Stimulated activated CD8-positive, alpha-beta memory T cell treated with anti-CD3 and anti-CD28 coated beads, Interleukin-4, amount 100 ng/mL, for 1 hour (primary cell): ENCODE results near the gene ABO.
"Not testable (repeated sequence)": the region's sequence is repeated elsewhere in the genome, so short reads cannot be mapped to it uniquely, and the experiment has no call there.

ENCODE experiments used
- DNase-seq, 2 donors: peaks; one replicate each; pipeline ENCODE4 v3.0.0-alpha.2; 2020; ENCODE audit warnings: low read depth in 2 of 2, low spot score in 1 of 2

Gene ABO

DNA sequence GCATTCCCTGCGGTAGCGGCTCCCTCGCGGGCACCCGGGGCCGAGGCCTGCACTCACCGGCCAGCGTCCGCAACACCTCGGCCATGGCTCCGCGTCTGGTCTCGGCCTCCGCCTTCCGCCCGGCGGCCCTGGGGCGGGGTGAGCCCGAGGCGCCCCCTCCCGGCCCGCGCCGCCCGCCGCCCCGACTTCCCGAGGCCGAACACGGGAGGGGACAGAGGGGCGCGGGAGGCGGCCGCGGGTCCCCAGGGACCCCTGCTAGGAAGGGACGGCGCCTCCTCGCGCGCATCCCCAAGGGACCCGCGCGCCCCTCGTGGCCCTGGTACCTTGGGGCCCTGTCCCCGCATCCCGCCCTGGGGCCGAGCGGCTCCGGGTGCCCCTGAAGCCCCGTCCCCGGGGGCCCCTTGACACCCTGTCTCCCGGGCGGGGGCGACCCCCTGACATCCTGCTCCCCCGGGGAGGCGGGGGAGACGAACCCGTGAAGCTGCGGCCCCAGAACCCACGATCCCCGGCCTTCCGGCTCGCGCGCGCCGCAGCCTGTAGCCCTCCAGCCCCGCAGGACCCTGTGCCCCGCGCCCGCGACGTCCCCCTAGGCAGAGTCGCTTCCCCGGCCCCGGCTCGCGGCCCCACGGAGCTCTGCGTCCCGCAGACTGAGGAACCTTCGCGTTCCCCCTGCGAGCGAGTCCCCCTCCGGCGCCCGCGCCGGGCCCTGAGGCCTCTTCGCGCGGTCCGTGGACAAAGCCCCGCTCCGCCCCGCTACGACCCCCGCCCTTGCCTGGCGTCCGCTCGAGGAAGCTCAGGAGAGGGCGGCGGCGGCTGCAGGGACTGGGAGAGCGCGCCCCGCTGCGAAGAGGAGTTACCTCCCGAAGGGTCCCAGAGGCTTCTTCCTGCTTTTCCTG, at the start of gene ABO:
Gene ABO (minus strand): TSS at position 97 of the 896 bp plus-strand sequence.
- DNase-seq: no peak

DNA sequence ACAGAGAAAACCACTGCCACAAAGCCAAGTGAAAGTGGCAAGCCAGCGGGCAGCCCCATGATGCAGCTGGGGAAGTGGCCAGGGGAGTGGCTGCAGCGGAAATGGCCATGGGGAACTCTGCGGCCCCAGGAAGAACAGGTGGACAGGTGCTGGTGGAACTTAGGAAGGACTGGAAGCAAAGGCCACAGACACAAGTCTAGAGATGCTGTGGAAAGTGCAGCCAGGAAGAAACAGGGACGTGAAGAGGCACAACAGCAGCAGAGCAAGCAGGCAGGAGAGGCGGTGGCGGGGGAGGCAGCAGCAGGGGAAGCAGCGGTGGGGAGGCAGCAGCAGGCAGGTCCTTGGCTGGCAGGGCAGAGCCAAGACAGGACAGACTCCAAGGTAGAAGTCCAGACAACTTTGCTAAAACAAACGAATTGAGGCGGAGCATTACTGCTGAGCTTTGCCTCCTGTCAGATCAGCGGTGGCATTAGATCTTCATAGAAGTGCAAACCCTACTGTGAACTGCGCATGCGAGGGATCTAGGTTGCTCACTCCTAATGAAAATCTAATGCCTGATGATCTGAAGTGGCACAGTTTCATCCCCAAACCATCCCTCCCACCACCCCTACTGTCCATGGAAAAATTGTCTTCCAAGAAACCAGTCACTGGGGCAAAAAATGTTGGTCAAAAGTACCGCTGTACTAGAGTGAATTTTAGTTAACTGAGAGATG, 49.1 kb upstream of the ABO start:
- no peak for DNase-seq

DNA sequence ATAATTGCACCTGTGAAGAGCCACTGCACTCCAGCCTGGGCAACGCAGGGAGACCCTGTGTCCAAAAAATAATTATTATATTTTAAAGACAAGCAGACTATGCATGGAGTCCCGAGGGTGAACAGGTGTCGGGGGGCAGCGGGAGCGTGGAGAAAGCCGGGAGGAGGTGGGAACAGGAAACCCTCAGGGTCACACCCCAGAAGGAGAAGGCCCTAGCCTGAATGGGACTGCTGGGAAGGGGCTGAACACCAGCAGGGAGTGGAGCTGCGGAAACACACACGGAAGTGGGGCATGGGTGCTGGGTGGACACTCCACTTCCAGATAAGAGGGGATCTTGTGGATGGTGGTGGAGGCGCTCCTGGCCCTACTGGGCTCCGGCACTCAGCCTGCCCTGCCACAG, 48.2 kb upstream of the ABO start:
- no peak for DNase-seq

DNA sequence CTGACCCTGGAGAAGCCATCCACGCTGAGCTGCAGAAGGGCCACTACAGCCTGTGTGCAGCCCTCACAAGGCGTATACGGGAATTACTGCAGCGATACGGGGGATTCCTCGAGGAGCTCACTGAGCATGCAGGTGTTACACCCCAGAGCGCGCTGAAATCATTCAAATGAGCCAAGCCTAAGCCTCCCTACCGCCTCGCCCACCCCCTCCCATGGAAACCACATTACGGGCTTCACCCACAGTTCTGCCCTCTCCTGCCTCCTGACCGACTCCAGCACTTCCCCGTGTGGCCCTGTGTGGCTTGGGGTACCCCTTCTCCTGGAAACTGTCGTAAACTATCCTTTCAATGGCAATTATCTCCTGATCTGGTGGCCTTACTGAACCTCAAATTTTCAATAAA, 47.7 kb upstream of the ABO start:
- no peak for DNase-seq

DNA sequence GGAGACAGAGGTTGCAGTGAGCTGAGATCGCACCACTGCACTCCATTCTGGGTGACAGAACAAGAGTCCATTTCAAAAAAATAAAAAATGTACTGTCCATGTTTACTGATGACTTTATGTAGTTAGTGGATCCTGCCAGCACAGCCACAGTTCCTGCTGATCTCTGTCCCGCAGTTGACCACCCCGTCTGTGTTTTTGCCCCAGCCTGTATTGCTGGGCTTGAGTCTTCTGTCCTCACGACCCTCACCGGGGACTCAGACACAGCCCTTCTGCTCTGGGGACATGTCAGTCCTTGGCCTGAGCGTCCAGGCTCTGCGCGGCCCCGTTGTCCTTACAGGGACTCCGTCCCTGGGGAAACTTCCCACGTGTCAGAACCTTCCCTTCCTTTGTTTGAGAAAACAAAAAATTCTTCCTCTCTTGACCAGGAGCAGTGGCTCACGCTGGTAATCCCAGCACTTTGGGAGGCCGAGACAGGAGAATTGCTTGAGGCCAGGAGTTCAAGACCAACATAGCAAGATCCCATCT, 46.5 kb upstream of the ABO start:
- no peak for DNase-seq

DNA sequence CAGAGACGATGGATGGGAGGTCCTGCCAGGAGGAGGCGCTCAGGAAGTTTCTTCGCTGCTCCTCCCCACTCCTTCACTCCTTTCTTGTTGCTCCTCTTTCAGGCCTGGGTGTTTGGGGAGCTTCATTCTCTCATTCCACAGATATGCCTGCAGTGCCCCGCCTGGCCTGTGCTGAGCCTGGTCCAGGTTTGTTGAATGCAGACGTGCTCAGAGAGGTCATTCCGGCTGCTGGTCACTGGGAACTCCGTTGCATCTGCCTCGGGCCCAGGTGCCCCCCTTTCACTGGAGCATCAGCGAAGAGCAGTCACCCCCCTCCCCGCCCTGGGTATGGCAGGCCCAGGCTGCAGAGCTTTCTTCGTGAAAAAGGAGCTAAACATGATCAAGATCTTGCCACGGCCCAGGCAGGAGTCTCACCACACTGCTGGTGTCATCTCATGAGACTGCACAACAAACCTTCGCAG, 45.5 kb upstream of the ABO start:
- DNase-seq: no peak

DNA sequence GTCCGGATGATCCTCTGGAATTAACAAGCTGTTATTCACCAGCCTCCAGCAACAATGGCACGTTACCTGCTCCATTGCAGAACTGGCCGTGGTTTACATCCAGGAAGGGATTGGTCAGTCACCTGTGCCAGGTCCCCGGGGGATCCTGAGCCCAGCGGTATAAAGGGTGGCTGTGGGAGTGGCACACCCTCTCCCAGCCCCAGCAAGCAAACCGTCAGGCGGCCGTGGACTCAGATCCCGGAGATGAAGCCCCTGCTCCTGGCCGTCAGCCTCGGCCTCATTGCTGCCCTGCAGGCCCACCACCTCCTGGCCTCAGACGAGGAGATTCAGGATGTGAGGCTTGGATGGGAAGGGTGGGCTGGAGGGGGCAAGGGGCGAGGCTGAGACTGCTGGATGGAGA, 42.5 kb upstream of the ABO start:
- not testable (repeated sequence) for DNase-seq

DNA sequence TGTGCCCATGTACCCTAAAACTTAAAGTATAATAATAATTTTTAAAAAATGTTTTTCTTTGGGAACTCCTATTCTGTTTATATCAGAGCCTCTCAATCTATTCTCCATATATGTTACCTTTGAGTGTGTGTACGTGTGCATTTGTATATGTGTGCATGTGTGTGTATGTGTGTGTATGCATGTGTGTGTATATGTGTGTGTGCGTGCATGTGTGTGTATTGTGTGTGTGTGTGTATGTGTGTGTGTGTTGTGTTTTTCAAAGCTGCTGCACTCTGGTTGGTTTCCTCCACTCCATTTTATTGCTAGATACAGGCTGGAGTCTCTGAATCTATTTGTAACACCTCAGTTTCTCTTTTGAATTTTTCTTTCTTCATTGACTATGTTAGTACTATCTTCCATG, 41.0 kb upstream of the ABO start:
- no peak for DNase-seq

DNA sequence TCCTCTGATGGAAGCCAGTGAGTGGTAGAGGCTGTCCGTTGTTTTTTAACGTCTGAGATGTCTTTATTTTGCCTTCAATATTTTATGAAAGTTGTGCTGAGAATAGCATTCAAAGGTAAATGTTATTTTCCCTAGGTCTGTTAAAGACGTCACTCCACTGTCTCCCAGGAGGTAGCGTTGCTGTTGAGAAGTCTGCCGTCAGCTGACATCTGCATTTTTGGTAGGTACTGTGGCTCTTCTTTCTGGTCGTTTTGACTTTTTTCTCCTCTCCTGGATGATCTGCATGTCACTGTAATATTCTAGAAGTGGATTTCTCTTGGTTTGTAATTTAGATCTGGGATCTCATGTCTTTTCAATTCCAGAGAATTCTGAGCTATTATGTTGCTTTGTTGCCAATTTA, 34.6 kb upstream of the ABO start:
- no peak for DNase-seq

DNA sequence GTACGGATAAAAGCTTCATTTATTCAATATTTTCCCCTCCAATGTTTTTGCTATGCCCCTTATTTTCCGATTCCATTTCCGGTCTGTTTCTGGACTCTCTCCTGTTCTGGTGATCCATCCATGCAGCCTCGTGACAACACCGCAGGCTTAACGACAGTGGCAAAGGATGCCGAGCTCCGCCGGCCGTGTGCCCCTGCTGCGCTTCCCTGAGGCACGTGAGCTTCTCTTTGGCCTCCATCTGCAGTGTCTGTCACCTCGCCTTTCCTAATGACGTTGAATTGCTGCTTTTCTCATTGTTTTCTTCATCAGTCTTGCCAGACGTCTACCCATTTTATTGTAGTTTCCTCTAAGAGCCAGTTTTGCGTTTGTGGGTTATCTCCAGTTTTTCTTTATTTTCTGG, 32.3 kb upstream of the ABO start:
- DNase-seq: no peak

DNA sequence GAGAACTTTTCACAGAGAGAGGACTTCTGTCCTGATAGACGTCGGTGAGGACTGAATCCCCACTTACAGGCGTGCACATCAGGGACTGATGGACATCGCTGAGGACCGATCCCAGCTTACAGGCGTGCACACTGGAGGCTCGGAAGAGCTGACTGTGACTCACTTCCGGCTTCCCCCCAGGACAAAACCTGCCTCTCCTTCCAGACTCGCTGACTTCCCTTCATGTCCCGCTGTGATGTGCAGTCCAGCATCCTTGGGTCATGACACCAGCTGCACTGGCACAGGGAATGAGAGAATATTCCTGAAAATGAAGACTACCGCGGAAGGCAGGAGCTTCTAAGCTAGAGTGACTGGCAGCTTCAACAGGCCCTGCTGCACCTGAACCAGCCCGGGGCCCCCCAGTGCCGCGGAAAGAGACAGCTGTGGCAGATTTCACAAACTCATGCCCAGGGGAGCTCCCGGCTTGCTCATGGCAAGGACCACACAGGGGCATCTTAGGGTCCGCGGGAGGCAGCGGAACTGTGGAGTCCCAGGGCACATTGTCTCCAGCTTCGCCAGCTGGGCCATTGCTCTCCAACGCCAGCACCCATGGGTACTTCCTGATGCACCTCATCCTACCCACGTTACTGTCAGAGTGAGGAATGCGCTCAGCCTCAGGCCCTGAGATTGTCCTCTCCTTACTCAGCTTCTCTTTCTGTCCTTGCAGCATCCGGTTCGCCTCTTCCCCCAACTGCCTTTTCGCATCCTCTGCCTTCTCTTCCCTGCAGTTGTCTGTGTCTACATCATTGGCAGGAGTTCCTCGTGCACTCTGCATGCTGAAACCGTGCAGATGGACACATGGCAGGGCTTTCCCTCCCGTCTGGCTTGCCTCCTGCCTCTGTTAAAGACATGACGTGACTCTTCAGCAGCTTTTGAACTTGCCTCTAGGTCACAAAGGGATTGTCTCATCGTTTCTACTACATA, 31.5 kb upstream of the ABO start:
- no peak for DNase-seq

DNA sequence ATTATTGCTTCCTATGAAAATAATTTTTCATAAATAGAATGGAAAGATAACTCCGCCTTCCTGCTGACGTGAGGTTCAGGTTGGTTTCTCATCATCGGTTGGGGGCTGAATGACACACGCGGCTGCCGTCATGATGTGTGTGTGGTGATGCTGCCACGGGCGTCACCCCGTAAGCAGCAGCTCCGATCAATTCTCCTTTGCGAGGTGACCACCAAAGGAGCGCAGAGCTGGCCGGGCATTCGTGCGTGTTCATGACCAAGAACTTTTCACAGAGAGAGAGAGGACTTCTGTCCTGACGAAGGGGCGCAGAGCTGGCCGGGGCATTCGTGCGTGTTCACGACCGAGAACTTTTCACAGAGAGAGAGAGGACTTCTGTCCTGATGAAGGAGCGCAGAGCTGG, 30.7 kb upstream of the ABO start:
- no peak for DNase-seq

DNA sequence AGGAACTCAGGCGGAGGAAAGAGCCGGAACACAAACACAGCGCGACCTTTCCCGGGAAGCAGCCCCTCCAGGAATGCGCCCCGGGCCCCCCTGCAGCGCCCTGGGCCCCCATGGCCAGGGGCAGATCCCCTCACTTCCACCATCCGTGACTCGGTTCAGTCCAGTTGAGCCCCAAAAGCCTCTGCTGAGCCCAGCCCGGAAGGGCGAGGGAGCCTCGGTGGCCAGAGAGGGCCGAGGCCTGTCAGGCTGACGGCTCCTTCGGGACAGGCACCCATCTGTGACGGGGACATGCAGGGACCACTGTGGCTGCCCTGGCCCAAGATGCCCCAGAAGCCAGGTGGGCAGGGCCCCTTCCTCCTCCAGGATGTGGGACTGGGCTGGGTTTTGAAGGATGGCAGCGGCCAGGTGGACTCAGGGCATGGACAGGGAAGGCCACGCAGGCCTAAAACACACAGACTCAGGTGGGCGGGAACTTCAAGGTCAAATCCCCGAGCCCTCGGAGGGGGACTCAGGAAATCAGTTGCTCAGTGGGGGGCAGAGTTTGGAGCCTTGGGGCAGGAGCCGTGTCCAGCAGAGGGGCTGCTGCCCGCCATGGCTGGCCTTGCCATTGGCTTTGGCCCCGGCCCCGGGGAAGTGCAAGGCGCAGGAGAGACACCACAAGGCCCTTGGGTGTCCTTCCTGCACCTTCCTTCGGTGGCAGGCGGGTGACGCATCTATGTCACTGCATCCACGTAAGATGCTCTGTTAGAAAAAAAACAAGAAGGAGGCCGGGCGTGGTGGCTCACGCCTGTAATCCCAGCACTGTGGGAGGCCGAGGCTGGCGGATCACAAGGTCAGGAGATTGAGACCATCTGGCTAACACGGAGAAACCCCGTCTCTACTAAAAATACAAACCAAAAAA, 29.7 kb upstream of the ABO start:
- no peak for DNase-seq

DNA sequence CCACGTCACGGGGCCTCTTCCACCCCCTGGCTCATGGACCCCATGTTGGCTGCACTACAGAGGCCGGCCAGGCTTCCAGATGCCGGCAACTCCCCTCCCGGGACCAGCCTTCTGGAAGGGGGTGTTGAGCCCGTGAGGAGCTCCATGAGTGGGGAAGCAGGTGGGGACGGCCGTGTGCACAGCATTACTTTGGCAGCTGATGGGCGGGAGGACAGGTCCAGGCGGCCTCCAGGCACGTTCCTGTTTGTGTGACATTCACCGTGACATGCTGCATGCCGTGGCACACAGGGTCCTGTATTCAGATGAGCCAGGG, 29.1 kb upstream of the ABO start:
- DNase-seq: no peak

DNA sequence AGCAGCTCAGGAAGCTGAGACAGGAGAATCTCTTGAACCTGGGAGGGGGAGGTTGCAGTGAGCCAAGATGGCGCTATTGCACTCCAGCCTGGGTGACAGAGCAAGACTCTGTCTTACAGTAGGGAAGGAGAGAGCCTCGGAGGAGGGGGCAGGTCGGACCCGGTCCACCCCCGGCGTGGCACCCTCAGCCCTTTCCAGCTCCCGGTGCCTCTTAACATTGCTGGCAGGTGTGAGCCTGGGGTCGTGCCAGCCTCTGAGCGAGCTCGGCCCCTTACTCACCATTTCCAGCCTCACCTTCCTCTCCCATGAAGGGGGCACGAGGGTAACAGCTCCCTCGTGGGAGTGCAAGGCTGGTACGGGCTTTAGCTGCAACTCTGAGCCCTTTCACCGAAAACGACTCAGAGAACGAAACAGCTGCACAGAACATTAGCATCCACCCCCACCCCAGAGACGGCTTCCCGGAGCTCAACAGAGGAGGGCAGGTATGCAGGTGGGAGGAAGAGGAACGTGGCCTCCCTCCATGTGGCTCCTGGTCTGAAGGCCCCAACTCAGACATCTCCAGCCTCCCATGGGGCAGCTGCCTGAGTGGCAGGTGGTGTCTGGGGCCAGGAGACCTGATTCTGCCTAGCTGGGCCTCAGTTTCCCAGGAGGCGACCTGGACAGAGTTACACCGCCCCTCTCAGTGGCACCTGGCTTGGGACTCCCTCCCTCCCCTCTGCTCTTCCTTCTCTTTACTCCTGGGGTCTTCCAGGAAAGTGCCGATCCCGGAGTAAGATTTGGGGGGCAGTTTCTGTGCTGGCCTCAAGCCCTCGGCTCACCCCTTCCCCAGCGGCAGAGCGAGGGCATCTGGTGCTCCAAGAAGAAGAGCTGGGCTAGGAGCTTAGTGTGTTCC, 28.5 kb upstream of the ABO start:
- DNase-seq: no peak

DNA sequence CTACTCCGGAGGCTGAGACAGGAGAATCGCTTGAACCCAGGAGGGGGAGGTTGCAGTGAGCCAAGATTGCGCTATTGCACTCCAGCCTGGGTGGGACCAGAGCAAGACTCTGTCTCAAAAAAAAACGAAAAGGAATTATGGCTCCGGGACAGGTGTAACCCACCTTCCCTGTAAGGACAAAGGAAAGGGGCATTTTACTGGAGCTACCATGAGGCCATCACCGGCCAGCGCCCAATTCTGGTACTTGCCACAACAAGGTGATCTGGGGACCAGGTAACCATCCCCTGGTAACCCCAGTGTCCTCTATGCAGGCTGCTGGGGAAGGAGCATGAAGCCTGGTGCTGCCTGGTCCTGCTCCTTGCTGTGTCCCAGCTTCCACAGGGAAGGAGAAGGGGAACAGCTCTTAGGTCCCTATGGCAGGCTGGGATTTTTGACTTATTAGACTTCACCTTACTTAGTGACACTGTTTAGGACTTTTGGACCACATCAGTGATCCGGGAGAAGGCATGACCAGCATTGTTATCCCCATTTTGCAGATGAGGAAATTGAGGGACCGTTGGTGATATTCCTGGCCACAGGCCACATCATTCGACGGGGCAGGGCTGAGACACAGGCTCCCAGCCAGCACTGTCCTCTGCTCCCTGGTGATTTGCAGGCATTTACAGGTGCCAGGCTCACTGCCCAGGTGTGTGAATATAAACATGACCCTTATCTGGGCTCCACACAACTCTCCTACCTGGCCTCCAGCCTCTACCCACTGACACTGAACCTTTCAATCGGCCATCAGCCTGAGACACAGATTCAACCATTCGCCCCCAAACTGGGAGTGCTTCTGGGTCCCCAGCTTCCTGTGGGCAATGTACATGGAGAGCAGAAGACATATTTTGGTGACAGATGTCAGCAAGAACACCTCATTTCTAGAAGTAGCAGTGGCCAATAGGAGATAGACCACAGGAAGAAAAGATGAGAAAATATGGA, 26.5 kb upstream of the ABO start:
- DNase-seq: no peak

DNA sequence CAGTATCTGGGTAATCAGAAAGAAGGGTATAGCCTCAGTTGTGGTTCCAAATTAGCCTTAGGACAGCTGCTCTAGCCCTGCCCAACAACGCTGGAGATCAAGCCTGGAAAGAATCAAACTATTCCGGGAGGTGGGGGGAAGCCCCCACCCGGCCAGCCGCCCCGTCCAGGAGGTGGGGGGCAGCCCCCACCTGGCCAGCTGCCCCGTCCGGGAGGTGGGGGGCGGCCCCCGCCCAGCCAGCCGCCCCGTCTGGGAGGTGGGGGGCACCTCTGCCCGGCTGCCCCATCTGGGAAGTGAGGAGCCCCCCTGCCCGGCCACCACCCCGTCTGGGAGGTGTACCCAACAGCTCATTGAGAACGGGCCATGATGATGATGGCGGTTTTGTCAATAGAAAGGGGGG, 25.0 kb upstream of the ABO start:
- DNase-seq: not testable (repeated sequence)

DNA sequence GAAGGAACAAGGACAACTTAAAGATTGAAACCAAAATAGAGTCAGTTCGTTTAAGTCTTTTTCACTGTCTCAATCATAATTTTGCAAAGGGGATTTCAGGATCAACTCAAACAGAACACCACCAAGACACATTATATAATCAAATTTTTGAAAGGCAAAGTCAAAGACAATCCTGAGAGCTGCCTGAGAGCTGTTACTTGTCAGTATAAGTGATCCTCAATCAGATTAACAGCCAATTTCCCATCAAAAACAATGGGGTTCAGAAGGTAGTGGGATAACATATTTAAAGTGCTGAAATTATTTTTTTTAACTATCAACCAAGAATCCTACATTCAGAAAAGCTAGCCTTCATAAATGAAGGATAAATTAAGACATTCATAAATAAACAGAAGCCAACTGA, 19.3 kb upstream of the ABO start:
- no peak for DNase-seq
